Aorta (tissue), 5 donors: Measurements from ENCODE around the gene LSM7. TPM values are rescaled to one million over a fixed set of nuclear protein-coding genes. Genes with fewer than 3 reads are reported as not detected.

Experiments used
- ATAC-seq: fragments of 200-7000 bp; cut with Tn5 transposase; one replicate; pipeline ENCODE4 v1.9.1; 2022; ENCODE audit warnings: moderate library complexity; ENCODE audit not compliant: low FRiP score
- DNase-seq, 2 donors: peaks; one replicate each; pipeline ENCODE4 v3.0.0-alpha.2; 2020
- H3K27ac ChIP-seq, 2 donors: one replicate each; pipeline ENCODE4 v1.5.1; 2013; ENCODE audit warnings: low read length in 2 of 2, mild to moderate bottlenecking in 2 of 2, moderate library complexity in 2 of 2, control low read depth in 1 of 2, inconsistent platforms in 1 of 2, low read depth in 1 of 2
- H3K27me3 ChIP-seq, 2 donors: one replicate each; pipeline ENCODE4 v1.6.1; 2013; ENCODE audit warnings: control low read depth in 1 of 2, low read length in 1 of 2, mild to moderate bottlenecking in 1 of 2, moderate library complexity in 1 of 2; ENCODE audit not compliant: insufficient read depth in 2 of 2, control insufficient read depth in 1 of 2
- H3K36me3 ChIP-seq, 2 donors: one replicate each; pipeline ENCODE4 v1.6.1; 2013; ENCODE audit warnings: control low read depth in 1 of 2, low read length in 1 of 2, mild to moderate bottlenecking in 1 of 2; ENCODE audit not compliant: insufficient read depth in 2 of 2, control insufficient read depth in 1 of 2
- H3K4me1 ChIP-seq, 2 donors: one replicate each; pipeline ENCODE4 v1.6.1; 2013; ENCODE audit warnings: low read length in 2 of 2, control low read depth in 1 of 2, mild to moderate bottlenecking in 1 of 2, moderate library complexity in 1 of 2; ENCODE audit not compliant: insufficient read depth in 2 of 2, control insufficient read depth in 1 of 2
- H3K4me3 ChIP-seq, 2 donors: one replicate each; pipeline ENCODE4 v1.5.1; 2013; ENCODE audit warnings: low read length in 2 of 2, control low read depth in 1 of 2, mild to moderate bottlenecking in 1 of 2
- H3K9me3 ChIP-seq: one replicate; pipeline ENCODE4 v1.6.1; 2013; ENCODE audit warnings: mild to moderate bottlenecking, low read length; ENCODE audit not compliant: control insufficient read depth
- WGBS, 2 donors: extraction: QIAGEN DNeasy Blood & Tissue Kit; methylation state at CpG; one replicate each; pipeline ENCODE4 v1.1.7; 2013; 5-methylcytosine and 5-hydroxymethylcytosine counted together
- intact Hi-C, 2 donors: fragments of 100-400 bp; cut with DNase I; formaldehyde crosslinking; loops; one replicate each; pipeline versions ENCODE4 v1.14.2 to v1.15.0; 2022
- polyA plus RNA-seq, 2 donors: library from polyadenylated mRNA; stranded (reverse); fragments of 200-250 nt; gene quantifications; one replicate each; pipeline ENCODE4 v1.2.3, GENCODE V29; 2013
- total RNA-seq, 2 donors: library from RNA; stranded (reverse); fragmentation: NEBNext Ultra II Directional; extraction: Animal tissue kit (Norgen Biotek cat#: 25700); gene quantifications; one replicate each; pipeline ENCODE4 v1.2.1, GENCODE V29; 2021
- donor health status: healthy with polysubstance abuse.
- donor health status: Bipolar disorder and iron deficiency.
- donor health status: DM: no; HTN: no; CAD: no.
- donor health status: DM: no; HTN: no; CAD: no.
- donor health status: DM: yes; HTN: yes; CAD: no.

Gene LSM7
- total and polyA plus RNA-seq, 4 donors: 43.7 to 155 (median 89.6) TPM

DNA sequence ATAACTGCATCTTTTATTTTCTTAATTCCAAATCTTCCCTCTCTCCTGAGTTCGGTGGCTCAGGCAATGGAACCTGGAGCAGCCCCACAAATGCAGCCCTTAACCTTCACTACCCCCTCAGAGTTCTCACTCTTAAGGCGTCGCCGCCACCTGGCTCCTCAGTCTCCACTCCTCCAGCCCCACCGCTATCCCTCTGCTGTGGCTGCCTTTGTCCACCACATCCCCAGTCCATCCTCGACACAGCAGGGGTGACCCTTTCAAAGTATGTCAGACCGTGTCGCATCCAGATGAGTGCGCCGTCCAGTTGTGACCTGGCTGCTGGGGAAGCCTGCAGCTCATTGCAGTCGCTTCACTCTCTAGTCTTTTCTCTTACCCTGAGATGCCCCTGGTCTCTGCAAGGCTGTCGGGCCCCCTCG, 1.1 kb upstream of the LSM7 start:
- ATAC-seq (no peak), DNase-seq (no peak)
- no peak overlapping the region for H3K27ac ChIP-seq
- H3K4me3 ChIP-seq: peak overlapping the region in 1 of 2 donors; percentile 75
- no peaks in the 10 kb centered on the region for H3K27me3 ChIP-seq
- no peaks in the 10 kb centered on the region for H3K9me3 ChIP-seq
- no peaks in the 10 kb centered on the region for H3K36me3 ChIP-seq
- 54 to 55% methylated on average over 13 of the region's 13 CpGs for WGBS, 2 donors
- no peaks in the 10 kb centered on the region for H3K4me1 ChIP-seq
- intact Hi-C loops: loop anchor here in 1 of 2 donors (5.0 kb wide), 1 partner anchor 62 kb away; no protein-coding TSS in a partner anchor

DNA sequence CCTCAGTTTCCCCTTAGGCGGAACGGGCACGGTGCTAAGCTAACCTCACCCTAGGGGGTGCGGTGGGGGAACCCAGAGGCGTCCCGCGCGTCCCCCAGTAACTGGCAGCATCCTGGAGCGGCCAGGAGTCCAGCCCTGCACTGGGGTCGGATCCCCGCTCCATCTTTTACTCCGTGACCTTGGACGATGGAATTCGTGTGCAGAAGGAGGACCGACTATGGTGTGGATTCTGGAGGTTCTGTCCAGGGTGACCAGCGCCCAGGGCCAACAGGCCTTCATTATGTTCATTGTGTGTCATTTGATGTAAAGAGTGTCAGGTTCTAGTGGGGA, 728 bp upstream of the LSM7 start:
- Histone ChIP-seq H3K27me3 (no peaks in the 10 kb centered on the region), H3K36me3 (no peaks in the 10 kb centered on the region), H3K27ac (no peak overlapping the region), H3K9me3 (no peaks in the 10 kb centered on the region), H3K4me3 (peak overlapping the region; percentile 66 to 75), H3K4me1 (no peaks in the 10 kb centered on the region)
- intact Hi-C loops: loop anchor here in 1 of 2 donors (5.0 kb wide), 1 partner anchor 62 kb away; no protein-coding TSS in a partner anchor
- no peak for DNase-seq
- ATAC-seq: no peak
- WGBS, 2 donors: 1 to 2% methylated on average over 15 to 16 of the region's 16 CpGs

DNA sequence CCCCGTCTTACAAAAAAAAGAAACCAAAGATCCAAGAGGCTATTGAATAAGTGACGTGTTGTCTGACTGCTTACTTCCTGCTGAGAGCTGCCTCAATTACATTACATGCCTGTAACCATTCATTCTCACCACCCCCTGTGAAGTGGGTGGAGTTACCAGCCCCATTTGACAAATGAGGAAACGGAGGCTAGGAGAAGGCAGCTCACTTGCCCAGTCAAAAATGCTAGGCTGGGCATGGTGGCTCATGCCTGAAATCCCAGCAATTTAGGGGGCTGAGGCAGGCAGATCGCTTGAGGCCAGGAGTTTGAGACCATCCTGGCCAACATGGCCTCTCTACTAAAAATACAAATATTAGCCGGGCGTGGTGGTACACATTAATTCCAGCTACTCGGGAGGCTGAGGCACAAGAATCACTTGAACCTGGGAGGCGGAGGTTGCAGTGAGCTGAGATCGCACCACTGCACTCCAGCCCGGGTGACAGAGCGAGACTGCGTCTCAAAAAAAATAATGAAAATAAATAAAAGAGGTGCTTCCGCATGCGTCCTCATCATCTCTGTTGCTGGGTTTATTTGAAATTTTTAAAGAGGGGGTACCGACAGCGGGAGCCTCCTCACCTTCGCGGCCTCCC, 499 bp downstream of the LSM7 start:
- no peaks in the 10 kb centered on the region for H3K4me1 ChIP-seq
- no peaks in the 10 kb centered on the region for H3K36me3 ChIP-seq
- no peaks in the 10 kb centered on the region for H3K9me3 ChIP-seq
- ATAC-seq (no peak), DNase-seq (no peak)
- WGBS, 2 donors: 1% methylated on average over 18 of the region's 18 CpGs
- peak overlapping the region; percentile 75 to 80 for H3K4me3 ChIP-seq
- H3K27me3 ChIP-seq: no peaks in the 10 kb centered on the region
- intact Hi-C loops: loop anchor here in 1 of 2 donors (5.0 kb wide), 1 partner anchor 61 kb away; no protein-coding TSS in a partner anchor
- no peak overlapping the region for H3K27ac ChIP-seq

DNA sequence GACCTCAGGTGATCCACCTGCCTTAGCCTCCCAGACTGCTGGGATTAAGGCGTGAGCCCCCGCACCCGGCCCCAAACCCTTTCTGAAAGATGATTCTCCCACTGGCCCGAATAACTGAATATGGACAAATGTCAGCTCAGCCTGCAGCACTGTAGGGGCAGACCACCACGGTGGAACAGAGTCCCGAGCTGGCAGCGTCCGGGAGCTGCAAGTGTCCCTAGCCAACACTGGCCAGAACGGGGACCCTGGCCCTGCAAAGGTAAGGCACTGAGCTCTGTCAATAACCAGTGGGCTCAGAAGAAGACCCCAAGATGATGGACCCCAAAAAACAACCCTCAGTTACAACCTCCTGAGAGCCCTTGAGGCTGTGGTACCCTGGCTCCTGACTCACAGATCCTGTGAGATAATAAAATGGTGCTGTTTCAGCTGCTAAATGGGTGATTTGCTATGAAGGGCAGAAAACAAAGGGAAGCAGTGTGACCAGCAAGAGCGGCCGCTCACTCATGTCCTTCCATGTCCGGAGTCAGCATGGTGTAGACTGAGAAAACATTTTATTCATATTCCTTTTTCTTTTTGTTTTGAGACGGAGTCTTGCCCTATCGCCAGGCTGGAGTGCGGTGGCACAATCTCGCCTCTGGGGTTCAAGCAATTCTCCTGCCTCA, 1.6 kb downstream of the LSM7 start:
- H3K4me1 ChIP-seq: no peaks in the 10 kb centered on the region
- intact Hi-C loops: loop anchor here in 1 of 2 donors (5.0 kb wide), 1 partner anchor 60 kb away; no protein-coding TSS in a partner anchor
- 85 to 89% methylated on average over 16 of the region's 16 CpGs for WGBS, 2 donors
- H3K36me3 ChIP-seq: no peaks in the 10 kb centered on the region
- no peaks in the 10 kb centered on the region for H3K27me3 ChIP-seq
- no peak overlapping the region for H3K4me3 ChIP-seq
- DNase-seq (no peak), ATAC-seq (no peak)
- H3K9me3 ChIP-seq: no peaks in the 10 kb centered on the region
- H3K27ac ChIP-seq: no peak overlapping the region

DNA sequence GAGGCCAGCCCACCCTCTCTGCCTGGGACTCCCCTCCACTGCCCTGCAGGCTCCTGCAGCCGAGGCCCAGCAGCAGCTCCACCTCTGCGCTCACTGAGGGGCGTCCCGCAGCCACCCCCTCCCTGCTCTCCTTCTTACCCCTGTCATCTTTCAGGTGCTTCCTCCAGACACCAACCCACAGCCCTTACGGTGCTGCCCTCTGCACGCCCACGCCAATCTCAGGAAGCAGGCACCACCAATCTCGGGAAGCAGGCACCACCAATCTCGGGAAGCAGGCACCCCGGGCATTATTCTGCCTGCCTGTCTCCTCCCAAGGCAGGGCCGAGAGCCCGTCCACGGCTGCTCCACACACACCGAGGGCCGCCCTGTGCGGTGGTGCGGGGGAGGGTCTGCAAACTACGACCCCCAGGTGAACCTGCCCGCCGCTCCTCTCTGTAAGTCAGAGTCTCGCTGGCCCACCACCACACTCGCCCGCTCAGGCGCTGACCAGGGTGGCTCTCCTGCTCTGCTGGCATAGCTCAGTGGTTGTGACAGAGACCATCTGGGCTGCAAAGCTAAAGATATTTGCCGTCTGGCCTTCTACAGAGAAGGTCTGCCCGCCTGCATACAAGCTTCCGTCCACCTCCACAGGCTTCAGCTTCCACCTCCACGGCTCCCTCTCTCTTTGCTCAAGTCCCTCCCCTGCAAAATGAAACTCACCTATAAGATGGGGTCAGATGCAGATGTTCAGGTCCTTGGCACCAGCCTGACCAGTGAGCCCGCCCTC, 2.9 kb downstream of the LSM7 start:
- H3K4me3 ChIP-seq: no peak overlapping the region
- no peaks in the 10 kb centered on the region for H3K36me3 ChIP-seq
- intact Hi-C loops: loop anchor here in 1 of 2 donors (5.0 kb wide), 1 partner anchor 58 kb away; no protein-coding TSS in a partner anchor
- WGBS, 2 donors: 82% methylated on average over 29 of the region's 29 CpGs
- no peaks in the 10 kb centered on the region for H3K9me3 ChIP-seq
- ATAC-seq: no peak
- no peak for DNase-seq
- no peaks in the 10 kb centered on the region for H3K27me3 ChIP-seq
- H3K4me1 ChIP-seq: no peaks in the 10 kb centered on the region
- no peak overlapping the region for H3K27ac ChIP-seq

DNA sequence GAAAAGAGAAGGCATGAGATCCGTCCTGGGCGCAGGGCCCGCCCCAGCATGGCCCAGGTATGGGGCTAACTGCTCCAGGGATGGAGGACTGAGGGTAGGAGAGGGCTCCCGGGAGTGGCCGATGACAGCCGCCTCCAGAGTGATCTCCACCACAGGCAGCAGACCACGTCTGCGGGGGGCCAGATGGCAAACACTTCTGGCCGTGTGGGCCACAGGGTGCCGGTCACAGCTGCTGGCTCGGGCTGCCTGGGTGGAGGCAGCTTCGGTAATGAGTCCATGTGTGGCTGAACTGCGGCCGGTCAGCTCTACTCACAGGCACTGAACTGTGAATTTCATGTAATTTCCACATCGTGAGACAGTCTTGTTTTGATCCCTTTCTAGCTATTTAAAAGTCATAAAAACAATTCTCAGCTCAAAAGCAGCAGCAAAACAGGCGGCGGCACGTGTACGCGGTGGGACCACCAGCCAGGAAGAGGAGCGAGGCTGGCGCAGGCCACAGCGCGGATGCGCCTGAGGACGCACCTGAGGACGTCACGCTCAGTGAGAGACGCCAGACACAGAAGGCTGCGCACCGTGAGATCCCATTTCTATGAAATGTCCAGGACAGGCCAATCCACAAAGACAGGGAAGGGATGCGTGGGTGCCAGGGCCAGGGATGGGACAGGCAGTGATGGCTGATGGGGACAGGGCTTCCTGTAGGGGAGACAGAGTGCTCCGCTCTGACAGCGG, 4.0 kb downstream of the LSM7 start:
- ATAC-seq (no peak), DNase-seq (no peak)
- intact Hi-C loops: no loop called here
- no peaks in the 10 kb centered on the region for H3K27me3 ChIP-seq
- H3K4me1 ChIP-seq: no peaks in the 10 kb centered on the region
- no peak overlapping the region for H3K27ac ChIP-seq
- H3K4me3 ChIP-seq: no peak overlapping the region
- H3K36me3 ChIP-seq: no peaks in the 10 kb centered on the region
- no peaks in the 10 kb centered on the region for H3K9me3 ChIP-seq
- 86 to 88% methylated on average over 34 of the region's 34 CpGs for WGBS, 2 donors

DNA sequence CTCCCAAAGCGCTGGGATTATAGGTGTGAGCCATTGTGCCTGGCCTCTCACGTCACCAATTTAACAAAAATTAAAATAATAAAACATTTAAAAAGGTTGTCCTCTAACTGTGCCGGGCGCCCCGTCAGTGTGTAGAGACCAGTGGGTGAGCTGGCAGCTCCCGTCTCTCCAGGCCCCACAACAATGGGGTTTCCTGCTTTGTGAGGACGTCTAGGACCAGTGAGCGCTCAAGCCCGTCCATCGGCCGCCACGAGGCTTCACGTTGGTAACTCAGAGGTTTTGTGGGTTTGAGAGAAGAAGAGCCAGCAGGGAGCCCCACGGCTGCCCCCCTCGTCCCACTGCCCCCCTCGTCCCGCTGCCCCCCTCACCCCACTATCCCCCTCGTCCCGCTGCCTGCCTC, 4.7 kb downstream of the LSM7 start:
- no peaks in the 10 kb centered on the region for H3K4me1 ChIP-seq
- intact Hi-C loops: no loop called here
- ATAC-seq (no peak), DNase-seq (no peak)
- 91 to 93% methylated on average over 19 of the region's 19 CpGs for WGBS, 2 donors
- no peak overlapping the region for H3K27ac ChIP-seq
- H3K27me3 ChIP-seq: no peaks in the 10 kb centered on the region
- no peaks in the 10 kb centered on the region for H3K36me3 ChIP-seq
- H3K4me3 ChIP-seq: no peak overlapping the region
- no peaks in the 10 kb centered on the region for H3K9me3 ChIP-seq

DNA sequence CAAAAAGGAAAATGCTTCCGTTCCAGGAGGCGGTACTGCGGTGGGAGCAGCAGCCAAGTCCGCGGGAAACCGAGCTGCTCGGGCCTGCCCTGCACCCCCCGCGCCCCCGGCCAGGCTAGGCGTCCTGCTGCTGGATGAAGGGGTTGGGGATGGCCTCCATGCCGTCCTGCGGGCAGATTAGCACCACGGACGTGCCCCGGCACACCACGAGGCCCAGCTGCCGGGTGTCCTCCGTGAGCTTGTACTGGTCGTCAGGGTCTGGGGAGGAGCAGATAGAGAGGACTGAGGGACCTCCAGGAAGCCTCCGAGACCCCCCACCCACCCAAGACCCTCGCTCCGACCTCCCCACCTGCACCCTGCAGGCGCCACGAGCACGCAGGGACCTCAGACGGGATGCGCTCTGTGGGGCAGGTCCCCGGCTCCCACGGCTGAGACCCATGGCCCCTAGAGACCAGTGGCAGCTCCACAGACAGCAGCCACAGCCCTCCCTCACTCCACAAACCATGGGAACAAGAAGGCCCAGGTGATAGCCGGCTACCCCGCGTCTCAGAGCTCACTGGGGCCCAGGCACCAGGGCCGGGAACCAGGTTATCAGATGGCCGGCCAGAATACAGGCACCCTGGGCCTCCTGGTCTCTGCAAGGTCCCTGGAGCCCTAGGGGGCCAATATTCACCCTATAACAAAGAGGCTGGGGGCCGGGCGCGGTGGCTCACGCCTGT, 6.7 kb downstream of the LSM7 start:
- H3K27me3 ChIP-seq: no peaks in the 10 kb centered on the region
- H3K4me1 ChIP-seq: no peaks in the 10 kb centered on the region
- intact Hi-C loops: no loop called here
- 87 to 90% methylated on average over 38 to 39 of the region's 39 CpGs for WGBS, 2 donors
- no peaks in the 10 kb centered on the region for H3K9me3 ChIP-seq
- no peaks in the 10 kb centered on the region for H3K36me3 ChIP-seq
- H3K27ac ChIP-seq: no peak overlapping the region
- ATAC-seq: no peak
- DNase-seq: no peak
- H3K4me3 ChIP-seq: no peak overlapping the region
